Measurements from ENCODE around the gene PTPRM. TPM values are rescaled to one million over a fixed set of nuclear protein-coding genes. Genes with fewer than 3 reads are reported as not detected.

The PTPRM gene
- total RNA-seq, 4 donors from 2014 or later: 62.7 to 94.0 (median 76.0) TPM

DNA sequence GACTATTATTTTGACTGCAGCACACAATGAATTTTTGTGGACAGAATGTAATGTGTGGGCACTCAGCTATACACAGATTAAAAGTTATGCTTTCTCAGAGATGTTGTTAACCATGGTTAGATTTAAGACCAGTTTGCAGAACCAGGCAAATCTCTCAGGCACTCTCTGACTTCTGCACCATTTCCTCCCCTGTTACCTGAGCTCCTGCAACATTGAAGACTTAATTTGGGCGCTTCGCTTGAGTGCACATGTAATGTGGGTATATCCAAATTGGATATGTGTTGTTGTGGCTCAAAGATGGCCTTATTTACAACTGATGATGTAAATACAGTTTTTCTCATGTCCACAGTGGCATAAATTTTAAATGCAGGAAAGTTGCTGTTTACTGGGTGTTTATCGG is 469.4 kb downstream of the PTPRM start:
- DNase-seq (ENCODE audit: extremely low spot score): no peak
- H3K36me3 ChIP-seq: no peaks in the 10 kb centered on the region
- intact Hi-C loops (cut with DNase I): no loop called here
- H3K4me3 ChIP-seq: no peak overlapping the region
- no peaks in the 10 kb centered on the region for H3K9me3 ChIP-seq
- H3K4me1 ChIP-seq: peaks cover 0 to 5% (median 2%) of the 10 kb centered on the region in 4 donors
- no peaks in the 10 kb centered on the region for H3K27me3 ChIP-seq
- 78% methylated on average over 3 of the region's 3 CpGs for WGBS
- TF ChIP-seq POLR2A (IDR thresholded peaks at IDR 0.05; ENCODE audit: low read depth) (no peak), EP300 (IDR thresholded peaks at IDR 0.05) (no peak), POLR2AphosphoS5 (IDR thresholded peaks at IDR 0.05) (no peak)
- TF ChIP-seq, protein P1, sequence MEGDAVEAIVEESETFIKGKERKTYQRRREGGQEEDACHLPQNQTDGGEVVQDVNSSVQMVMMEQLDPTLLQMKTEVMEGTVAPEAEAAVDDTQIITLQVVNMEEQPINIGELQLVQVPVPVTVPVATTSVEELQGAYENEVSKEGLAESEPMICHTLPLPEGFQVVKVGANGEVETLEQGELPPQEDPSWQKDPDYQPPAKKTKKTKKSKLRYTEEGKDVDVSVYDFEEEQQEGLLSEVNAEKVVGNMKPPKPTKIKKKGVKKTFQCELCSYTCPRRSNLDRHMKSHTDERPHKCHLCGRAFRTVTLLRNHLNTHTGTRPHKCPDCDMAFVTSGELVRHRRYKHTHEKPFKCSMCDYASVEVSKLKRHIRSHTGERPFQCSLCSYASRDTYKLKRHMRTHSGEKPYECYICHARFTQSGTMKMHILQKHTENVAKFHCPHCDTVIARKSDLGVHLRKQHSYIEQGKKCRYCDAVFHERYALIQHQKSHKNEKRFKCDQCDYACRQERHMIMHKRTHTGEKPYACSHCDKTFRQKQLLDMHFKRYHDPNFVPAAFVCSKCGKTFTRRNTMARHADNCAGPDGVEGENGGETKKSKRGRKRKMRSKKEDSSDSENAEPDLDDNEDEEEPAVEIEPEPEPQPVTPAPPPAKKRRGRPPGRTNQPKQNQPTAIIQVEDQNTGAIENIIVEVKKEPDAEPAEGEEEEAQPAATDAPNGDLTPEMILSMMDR (IDR thresholded peaks at IDR 0.05): no peak
- H3K27ac ChIP-seq (replicated peaks in 1 of 4): no peak overlapping the region

DNA sequence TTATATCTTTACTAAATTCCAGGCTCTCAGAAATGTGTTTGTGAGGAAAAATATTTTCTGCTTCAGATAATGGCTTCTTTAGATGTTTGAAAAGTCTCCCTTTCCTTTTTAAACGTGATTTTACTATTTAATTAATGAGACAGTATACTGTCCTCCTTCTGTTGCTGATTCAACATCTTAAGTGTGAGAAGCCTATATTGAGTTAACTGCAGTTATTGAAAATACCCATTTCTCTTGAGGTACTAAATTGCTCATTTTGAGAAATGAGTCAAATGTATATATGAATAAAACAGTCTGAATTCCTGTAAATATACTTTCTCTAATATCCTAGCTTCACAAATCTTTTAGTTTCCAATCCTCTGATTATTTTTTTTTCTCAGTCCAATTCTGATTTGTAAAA is 470.2 kb downstream of the PTPRM start:
- intact Hi-C loops (cut with DNase I): no loop called here
- Histone ChIP-seq H3K4me1 (peaks cover 0 to 9% (median 4%) of the 10 kb centered on the region in 4 donors), H3K27me3 (no peaks in the 10 kb centered on the region), H3K9me3 (no peaks in the 10 kb centered on the region), H3K27ac (replicated peaks in 1 of 4) (no peak overlapping the region), H3K36me3 (no peaks in the 10 kb centered on the region), H3K4me3 (no peak overlapping the region)
- WGBS: 45% methylated on average over 1 of the region's 1 CpG
- no peak for DNase-seq (ENCODE audit: extremely low spot score)
- TF ChIP-seq POLR2AphosphoS5 (IDR thresholded peaks at IDR 0.05) (no peak), POLR2A (IDR thresholded peaks at IDR 0.05; ENCODE audit: low read depth) (no peak), EP300 (IDR thresholded peaks at IDR 0.05) (no peak)
- TF ChIP-seq, protein P1 (IDR thresholded peaks at IDR 0.05): no peak

- Histone ChIP-seq H3K27ac (replicated peaks in 1 of 4) (no peak overlapping the region), H3K36me3 (no peaks in the 10 kb centered on the region), H3K27me3 (no peaks in the 10 kb centered on the region), H3K4me3 (no peak overlapping the region), H3K4me1 (peaks cover 0 to 14% (median 5%) of the 10 kb centered on the region in 4 donors), H3K9me3 (no peaks in the 10 kb centered on the region)
- DNase-seq (ENCODE audit: extremely low spot score): no peak
- intact Hi-C loops (cut with DNase I): no loop called here
- TF ChIP-seq EP300 (IDR thresholded peaks at IDR 0.05): no peak
- TF ChIP-seq, protein P1 (IDR thresholded peaks at IDR 0.05): no peak
- TF ChIP-seq POLR2A (IDR thresholded peaks at IDR 0.05; ENCODE audit: low read depth): no peak
- no peak for TF ChIP-seq POLR2AphosphoS5 (IDR thresholded peaks at IDR 0.05)
Measured at GRCh38 chr18:8040021-8040420, 472.9 kb downstream of the PTPRM start.

DNA sequence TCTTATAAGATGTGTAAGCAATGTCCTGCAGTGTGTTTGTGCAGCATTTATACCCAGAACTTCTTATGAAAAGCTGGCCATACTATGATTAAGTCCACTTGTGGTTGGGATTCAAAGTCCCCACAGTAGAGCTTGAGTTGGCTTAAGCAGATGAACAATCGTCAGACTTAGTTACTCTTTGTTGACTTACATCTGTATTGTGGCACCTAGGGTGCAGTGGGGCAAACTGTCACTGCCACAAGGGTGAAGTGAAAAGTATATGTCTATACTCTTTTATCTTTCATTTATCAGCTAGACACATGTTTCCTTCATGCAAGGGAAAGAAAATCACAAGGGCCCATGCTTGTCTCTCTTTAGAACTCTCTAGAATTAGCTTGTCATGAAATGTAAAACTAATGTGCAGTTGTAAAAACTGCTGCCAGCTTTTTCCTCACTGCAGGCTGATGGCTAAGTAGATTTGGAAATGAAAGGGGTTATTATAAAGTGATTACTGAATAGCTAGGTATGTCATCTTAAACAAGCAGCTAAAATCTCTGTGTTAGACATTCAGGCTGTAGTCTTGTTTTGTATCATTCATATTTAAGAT is 474.5 kb downstream of the PTPRM start:
- no peak for TF ChIP-seq POLR2AphosphoS5 (IDR thresholded peaks at IDR 0.05)
- TF ChIP-seq, protein P1 (IDR thresholded peaks at IDR 0.05): no peak
- TF ChIP-seq EP300 (IDR thresholded peaks at IDR 0.05): no peak
- TF ChIP-seq POLR2A (IDR thresholded peaks at IDR 0.05; ENCODE audit: low read depth): no peak
- Histone ChIP-seq H3K4me1 (peaks cover 0 to 14% (median 5%) of the 10 kb centered on the region in 4 donors), H3K27me3 (no peaks in the 10 kb centered on the region), H3K9me3 (no peaks in the 10 kb centered on the region), H3K36me3 (no peaks in the 10 kb centered on the region), H3K4me3 (no peak overlapping the region), H3K27ac (replicated peaks in 1 of 4) (no peak overlapping the region)
- WGBS: 50% methylated on average over 1 of the region's 1 CpG
- intact Hi-C loops (cut with DNase I): no loop called here
- DNase-seq (ENCODE audit: extremely low spot score): no peak

DNA sequence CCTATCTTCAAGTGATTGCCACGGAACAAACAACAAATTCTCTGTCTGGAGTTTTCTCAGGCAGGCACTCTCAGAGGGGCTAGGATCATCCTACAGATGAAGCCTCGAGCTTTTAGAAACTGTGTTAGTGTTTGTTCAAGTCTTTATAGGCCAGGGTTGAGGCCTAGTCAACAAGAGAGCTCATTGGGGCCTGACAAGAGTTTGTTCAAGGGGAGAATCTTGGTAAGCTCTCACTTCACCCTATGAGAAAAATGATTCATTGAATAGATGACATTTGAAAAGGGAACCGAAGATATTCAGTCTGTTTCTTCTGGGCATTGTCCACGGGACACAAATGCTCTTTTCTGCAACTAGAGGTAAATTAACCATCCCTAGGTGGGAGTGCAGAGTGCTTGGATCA is 476.9 kb downstream of the PTPRM start:
- no peak for DNase-seq (ENCODE audit: extremely low spot score)
- Histone ChIP-seq H3K27ac (replicated peaks in 1 of 4) (no peak overlapping the region), H3K4me3 (no peak overlapping the region), H3K4me1 (peaks cover 4 to 14% (median 7%) of the 10 kb centered on the region in 4 donors), H3K27me3 (no peaks in the 10 kb centered on the region), H3K9me3 (no peaks in the 10 kb centered on the region), H3K36me3 (no peaks in the 10 kb centered on the region)
- TF ChIP-seq EP300 (IDR thresholded peaks at IDR 0.05) (no peak), POLR2AphosphoS5 (IDR thresholded peaks at IDR 0.05) (no peak), POLR2A (IDR thresholded peaks at IDR 0.05; ENCODE audit: low read depth) (no peak)
- TF ChIP-seq, protein P1 (IDR thresholded peaks at IDR 0.05): no peak
- WGBS: 78% methylated on average over 4 of the region's 4 CpGs
- intact Hi-C loops (cut with DNase I): no loop called here

Data from esophagus muscularis mucosa (tissue), 4 donors.